Endothelial cell (in vitro differentiated cells): Measurements from ENCODE around the gene GNAO1. TPM values are rescaled to one million over a fixed set of nuclear protein-coding genes. Genes with fewer than 3 reads are reported as not detected.

Experiments used
- DNase-seq: peaks from one replicate; pipeline ENCODE4 v3.0.0; 2021; ENCODE audit warnings: low spot score
- H3K27ac Mint-ChIP-seq: one replicate; pipeline ENCODE4 v1.8.0; 2021; ENCODE audit warnings: mixed read lengths, inconsistent platforms; ENCODE audit not compliant: unreplicated experiment
- H3K27me3 Mint-ChIP-seq: one replicate; pipeline ENCODE4 v1.8.0; 2021; ENCODE audit warnings: mild to moderate bottlenecking, moderate library complexity, mixed read lengths, inconsistent platforms; ENCODE audit not compliant: unreplicated experiment
- H3K36me3 Mint-ChIP-seq: one replicate; pipeline ENCODE4 v1.8.0; 2021; ENCODE audit warnings: mild to moderate bottlenecking, low read depth, mixed read lengths, inconsistent platforms; ENCODE audit not compliant: unreplicated experiment
- H3K4me1 Mint-ChIP-seq: one replicate; pipeline ENCODE4 v1.8.0; 2021; ENCODE audit warnings: mild to moderate bottlenecking, mixed read lengths, inconsistent platforms; ENCODE audit not compliant: unreplicated experiment
- H3K4me3 Mint-ChIP-seq: one replicate; pipeline ENCODE4 v1.8.0; 2021; ENCODE audit warnings: mild to moderate bottlenecking, mixed read lengths, inconsistent platforms; ENCODE audit not compliant: unreplicated experiment
- H3K9me3 Mint-ChIP-seq: one replicate; pipeline ENCODE4 v1.8.0; 2021; ENCODE audit warnings: mixed read lengths, inconsistent platforms; ENCODE audit not compliant: unreplicated experiment
- CTCF ChIP-seq: fragments of 200-600 bp; sonication (generic); IDR thresholded peaks from one replicate; pipeline ENCODE4 v1.5.0; 2021; ENCODE audit warnings: antibody characterized with exemption; ENCODE audit not compliant: unreplicated experiment
- total RNA-seq: library from RNA; stranded (reverse); fragmentation: NEBNext Ultra II Directional; extraction: Animal tissue kit (Norgen Biotek cat#: 25700); gene quantifications from one replicate; pipeline ENCODE4 v1.2.1, GENCODE V29; 2021; ENCODE audit not compliant: unreplicated experiment

The GNAO1 gene
- total RNA-seq, 1 donor from 2014 or later: 0.69 TPM

- Mint-ChIP-seq H3K4me1 (peaks cover 20% of the 10 kb centered on the region), H3K4me3 (no peak overlapping the region), H3K27me3 (peaks cover 16% of the 10 kb centered on the region), H3K36me3 (no peaks in the 10 kb centered on the region), H3K9me3 (no peaks in the 10 kb centered on the region), H3K27ac (no peak overlapping the region)
- no peak for DNase-seq
- no peak for TF ChIP-seq CTCF
These were observed 161.2 kb downstream of the GNAO1 start for GRCh38 chr16:56352351-56353053.

GRCh38 chr16:56353054-56353921 lies 162.0 kb downstream of the GNAO1 start:
- Mint-ChIP-seq H3K4me1 (peaks cover 24% of the 10 kb centered on the region), H3K27ac (no peak overlapping the region), H3K36me3 (no peaks in the 10 kb centered on the region), H3K9me3 (no peaks in the 10 kb centered on the region), H3K4me3 (no peak overlapping the region), H3K27me3 (peaks cover 16% of the 10 kb centered on the region)
- no peak for TF ChIP-seq CTCF
- DNase-seq: no peak

GRCh38 chr16:56354016-56354415 lies 162.7 kb downstream of the GNAO1 start:
- H3K36me3 Mint-ChIP-seq: no peaks in the 10 kb centered on the region
- H3K4me1 Mint-ChIP-seq: peaks cover 30% of the 10 kb centered on the region
- H3K9me3 Mint-ChIP-seq: no peaks in the 10 kb centered on the region
- no peak for DNase-seq
- peaks cover 18% of the 10 kb centered on the region for H3K27me3 Mint-ChIP-seq
- TF ChIP-seq CTCF: no peak
- H3K27ac Mint-ChIP-seq: no peak overlapping the region
- no peak overlapping the region for H3K4me3 Mint-ChIP-seq

- H3K4me3 Mint-ChIP-seq: peak overlapping the region; percentile 3
- no peak for DNase-seq
- H3K9me3 Mint-ChIP-seq: no peaks in the 10 kb centered on the region
- peak overlapping the region; percentile 15 for H3K27ac Mint-ChIP-seq
- peaks cover 13% of the 10 kb centered on the region for H3K27me3 Mint-ChIP-seq
- no peak for TF ChIP-seq CTCF
- peaks cover 33% of the 10 kb centered on the region for H3K4me1 Mint-ChIP-seq
- H3K36me3 Mint-ChIP-seq: no peaks in the 10 kb centered on the region
These were observed 163.5 kb downstream of the GNAO1 start for GRCh38 chr16:56354746-56355145.

- Mint-ChIP-seq H3K27ac (no peak overlapping the region), H3K27me3 (peaks cover 13% of the 10 kb centered on the region), H3K4me1 (peaks cover 37% of the 10 kb centered on the region), H3K36me3 (no peaks in the 10 kb centered on the region), H3K4me3 (no peak overlapping the region), H3K9me3 (no peaks in the 10 kb centered on the region)
- TF ChIP-seq CTCF: no peak
- no peak for DNase-seq
These were observed 163.9 kb downstream of the GNAO1 start for GRCh38 chr16:56355221-56355620.
